ENCODE measurements around the gene STRA6. TPM values are rescaled to one million over a fixed set of nuclear protein-coding genes. Genes with fewer than 3 reads are reported as not detected.
A peak's percentile ranks its signal among the peaks of the same experiment; 100 is the strongest.

The STRA6 gene
- total RNA-seq, 1 experiment from 2014 or later = 0.29 TPM

GRCh38 chr15:74216949-74217348 is 14.4 kb upstream of the STRA6 start:
- Histone ChIP-seq H2AFZ (ENCODE audit: low read length) (no peak overlapping the region), H3K9ac (ENCODE audit: low read length) (no peak overlapping the region), H3K9me2 (replicated peaks; ENCODE audit: low read length) (no peaks in the 10 kb centered on the region), H3K4me1 (ENCODE audit: insufficient read depth, low read length) (peaks cover 27% of the 10 kb centered on the region), H3K36me3 (ENCODE audit: low read depth, low read length) (no peaks in the 10 kb centered on the region), H3K9me3 (ENCODE audit: low read length) (no peaks in the 10 kb centered on the region), H4K20me1 (ENCODE audit: low read length) (no peaks in the 10 kb centered on the region), H3K79me2 (ENCODE audit: low read length) (no peaks in the 10 kb centered on the region), H3K4me2 (ENCODE audit: low read length) (no peak overlapping the region), H3F3A (ENCODE audit: low read length, unreplicated experiment) (no peaks in the 10 kb centered on the region), H3K4me3 (ENCODE audit: low read length) (no peak overlapping the region), H3K27ac (ENCODE audit: low read length) (no peak overlapping the region), H3K27me3 (ENCODE audit: low read length) (0 out of 2 replicates have a peak, but pooled peaks cover 3% of the 10 kb centered on the region)
- intact Hi-C loops (cut with micrococcal nuclease) = no loop called here
- ATAC-seq = no peak
- no TSS peak for BruUV-seq (replicated peaks)
- CTCF ChIA-PET = no interaction called here
- DNase-seq = no peak
- POLR2A ChIA-PET (ENCODE audit: unreplicated experiment) = no interaction called here
- TF ChIP-seq, protein P1, sequence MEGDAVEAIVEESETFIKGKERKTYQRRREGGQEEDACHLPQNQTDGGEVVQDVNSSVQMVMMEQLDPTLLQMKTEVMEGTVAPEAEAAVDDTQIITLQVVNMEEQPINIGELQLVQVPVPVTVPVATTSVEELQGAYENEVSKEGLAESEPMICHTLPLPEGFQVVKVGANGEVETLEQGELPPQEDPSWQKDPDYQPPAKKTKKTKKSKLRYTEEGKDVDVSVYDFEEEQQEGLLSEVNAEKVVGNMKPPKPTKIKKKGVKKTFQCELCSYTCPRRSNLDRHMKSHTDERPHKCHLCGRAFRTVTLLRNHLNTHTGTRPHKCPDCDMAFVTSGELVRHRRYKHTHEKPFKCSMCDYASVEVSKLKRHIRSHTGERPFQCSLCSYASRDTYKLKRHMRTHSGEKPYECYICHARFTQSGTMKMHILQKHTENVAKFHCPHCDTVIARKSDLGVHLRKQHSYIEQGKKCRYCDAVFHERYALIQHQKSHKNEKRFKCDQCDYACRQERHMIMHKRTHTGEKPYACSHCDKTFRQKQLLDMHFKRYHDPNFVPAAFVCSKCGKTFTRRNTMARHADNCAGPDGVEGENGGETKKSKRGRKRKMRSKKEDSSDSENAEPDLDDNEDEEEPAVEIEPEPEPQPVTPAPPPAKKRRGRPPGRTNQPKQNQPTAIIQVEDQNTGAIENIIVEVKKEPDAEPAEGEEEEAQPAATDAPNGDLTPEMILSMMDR (conservative IDR thresholded peaks at IDR 0.05; ENCODE audit: low read depth, low read length) = no peak
- TF ChIP-seq EZH2 (IDR thresholded peaks at IDR 0.05; ENCODE audit: low read length, unreplicated experiment) (no peak), EZH2phosphoT487 (IDR thresholded peaks at IDR 0.05; ENCODE audit: borderline replicate concordance, low read length) (no peak)

DNA sequence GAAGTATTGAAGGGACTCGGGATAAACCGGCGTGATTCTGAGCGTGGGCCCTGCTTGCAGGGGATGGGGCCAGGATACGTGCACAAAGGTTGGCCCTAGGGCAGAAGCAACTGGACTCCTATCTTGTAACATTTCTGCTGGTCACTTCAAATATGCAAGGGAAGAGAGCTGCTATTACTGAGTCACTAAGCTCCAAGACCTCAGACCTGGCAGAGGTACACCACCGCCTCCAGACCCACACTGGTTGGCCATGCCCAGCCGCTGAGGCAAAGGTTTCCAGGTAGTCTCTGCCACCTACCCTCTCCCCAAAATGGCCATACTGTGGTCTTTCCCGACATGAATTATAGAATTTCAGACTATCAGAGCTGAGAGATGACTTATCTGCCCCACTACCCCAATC is 13.4 kb upstream of the STRA6 start:
- no peak for DNase-seq
- no peak; the same call in 1 of the 2 replicates for ATAC-seq
- ChIA-PET POLR2A (ENCODE audit: unreplicated experiment) (no interaction called here), CTCF (interaction anchor here (0.7 kb wide), 1 partner anchor 92 kb away, joined by 3 read pairs; no protein-coding TSS in a partner anchor)
- H3K36me3 ChIP-seq (ENCODE audit: low read depth, low read length) = no peaks in the 10 kb centered on the region
- H4K20me1 ChIP-seq (ENCODE audit: low read length) = no peaks in the 10 kb centered on the region
- no peaks in the 10 kb centered on the region for H3K79me2 ChIP-seq (ENCODE audit: low read length)
- H3K9me2 ChIP-seq (replicated peaks; ENCODE audit: low read length) = no peaks in the 10 kb centered on the region
- H3K9ac ChIP-seq (ENCODE audit: low read length) = no peak overlapping the region
- H3K4me1 ChIP-seq (ENCODE audit: insufficient read depth, low read length) = peaks cover 27% of the 10 kb centered on the region
- no peak for TF ChIP-seq EZH2phosphoT487 (IDR thresholded peaks at IDR 0.05; ENCODE audit: borderline replicate concordance, low read length)
- TF ChIP-seq, protein P1 (conservative IDR thresholded peaks at IDR 0.05; ENCODE audit: low read depth, low read length) = no peak
- no peak for TF ChIP-seq EZH2 (IDR thresholded peaks at IDR 0.05; ENCODE audit: low read length, unreplicated experiment)
- intact Hi-C loops (cut with micrococcal nuclease) = no loop called here
- no peaks in the 10 kb centered on the region for H3K9me3 ChIP-seq (ENCODE audit: low read length)
- peak overlapping the region; percentile 63; the same call in 1 of the 2 replicates for H3K4me2 ChIP-seq (ENCODE audit: low read length)
- 0 out of 2 replicates have a peak overlapping the region, but pooled peaks have one; percentile 53 for H3K27ac ChIP-seq (ENCODE audit: low read length)
- H3F3A ChIP-seq (ENCODE audit: low read length, unreplicated experiment) = no peaks in the 10 kb centered on the region
- no TSS peak for BruUV-seq (replicated peaks)
- H3K27me3 ChIP-seq (ENCODE audit: low read length) = no peaks in the 10 kb centered on the region
- H3K4me3 ChIP-seq (ENCODE audit: low read length) = no peak overlapping the region
- H2AFZ ChIP-seq (ENCODE audit: low read length) = no peak overlapping the region

GRCh38 chr15:74214324-74215021 is 11.9 kb upstream of the STRA6 start:
- intact Hi-C loops (cut with micrococcal nuclease) = no loop called here

More at GRCh38 chr15:74214324-74215021, 11.9 kb upstream of the STRA6 start:
- H3K4me3 ChIP-seq (ENCODE audit: low read length) = peak overlapping the region; percentile 2; the same call in 1 of the 2 replicates
- peak overlapping the region; percentile 53 for H3K27ac ChIP-seq (ENCODE audit: low read length)
- no peaks in the 10 kb centered on the region for H3K27me3 ChIP-seq (ENCODE audit: low read length)
- peak overlapping the region; percentile 63 for H3K4me2 ChIP-seq (ENCODE audit: low read length)
- H3K9me2 ChIP-seq (replicated peaks; ENCODE audit: low read length) = no peaks in the 10 kb centered on the region
- H3K9me3 ChIP-seq (ENCODE audit: low read length) = no peaks in the 10 kb centered on the region
- no peak overlapping the region for H3K9ac ChIP-seq (ENCODE audit: low read length)
- no peaks in the 10 kb centered on the region for H4K20me1 ChIP-seq (ENCODE audit: low read length)
- no peaks in the 10 kb centered on the region for H3F3A ChIP-seq (ENCODE audit: low read length, unreplicated experiment)
- CTCF ChIA-PET = no interaction called here
- no peak for DNase-seq
- POLR2A ChIA-PET (ENCODE audit: unreplicated experiment) = no interaction called here
- TF ChIP-seq, protein P1 (conservative IDR thresholded peaks at IDR 0.05; ENCODE audit: low read depth, low read length) = no peak
- TF ChIP-seq EZH2phosphoT487 (IDR thresholded peaks at IDR 0.05; ENCODE audit: borderline replicate concordance, low read length) (no peak), EZH2 (IDR thresholded peaks at IDR 0.05; ENCODE audit: low read length, unreplicated experiment) (no peak)
- no peaks in the 10 kb centered on the region for H3K36me3 ChIP-seq (ENCODE audit: low read depth, low read length)
- H2AFZ ChIP-seq (ENCODE audit: low read length) = 0 out of 2 replicates have a peak overlapping the region, but pooled peaks have one; percentile 47
- no TSS peak for BruUV-seq (replicated peaks)
- no peaks in the 10 kb centered on the region for H3K79me2 ChIP-seq (ENCODE audit: low read length)
- no peak for ATAC-seq
- peaks cover 27% of the 10 kb centered on the region for H3K4me1 ChIP-seq (ENCODE audit: insufficient read depth, low read length)
